GM18870 (cell line): Measurements from ENCODE around the gene TRERF1.
A peak's percentile ranks its signal among the peaks of the same experiment; 100 is the strongest.

Source experiments
- ATAC-seq: cut with Tn5 transposase; IDR thresholded peaks from one replicate; pipeline ENCODE4 v1.9.1; 2021; ENCODE audit warnings: moderate library complexity; ENCODE audit not compliant: unreplicated experiment

The TRERF1 gene

GRCh38 chr6:42279144-42279781 lies 172.5 kb downstream of the TRERF1 start:
- ATAC-seq, result no peak

GRCh38 chr6:42278131-42278853 lies 173.4 kb downstream of the TRERF1 start:
- ATAC-seq, result no peak

GRCh38 chr6:42276034-42276890 lies 175.5 kb downstream of the TRERF1 start:
- ATAC-seq, result no peak

DNA sequence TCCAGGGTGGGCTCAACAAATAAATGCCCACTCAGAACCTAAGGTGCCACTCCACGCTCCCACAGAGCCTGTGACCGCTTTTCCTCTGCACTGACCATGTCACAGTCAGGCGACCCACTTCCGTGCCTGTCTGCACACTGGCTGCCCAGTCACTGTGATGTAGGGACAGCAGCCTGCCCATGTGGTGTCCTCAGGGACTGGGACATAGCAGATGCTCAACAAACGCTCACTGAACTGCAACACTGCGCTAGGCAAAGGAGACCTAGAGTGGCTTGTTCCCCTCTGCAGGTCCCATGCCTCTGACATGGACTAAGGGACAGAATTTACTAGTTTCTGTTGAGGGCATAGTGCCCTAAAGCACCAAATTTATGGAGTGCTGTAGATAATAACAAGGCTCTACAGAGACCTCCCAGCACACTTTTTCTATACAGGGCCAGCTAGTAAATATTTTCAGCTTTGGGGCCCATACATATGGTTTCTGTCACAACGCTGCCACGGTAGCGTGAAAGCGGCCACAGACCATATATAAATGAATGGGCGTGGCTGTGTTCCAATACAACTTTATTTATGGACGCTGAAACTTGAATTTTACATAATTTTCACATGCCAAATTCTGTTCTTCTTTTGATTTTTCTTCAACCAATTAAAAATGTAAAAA lies 176.2 kb downstream of the TRERF1 start:
- no peak for ATAC-seq

DNA sequence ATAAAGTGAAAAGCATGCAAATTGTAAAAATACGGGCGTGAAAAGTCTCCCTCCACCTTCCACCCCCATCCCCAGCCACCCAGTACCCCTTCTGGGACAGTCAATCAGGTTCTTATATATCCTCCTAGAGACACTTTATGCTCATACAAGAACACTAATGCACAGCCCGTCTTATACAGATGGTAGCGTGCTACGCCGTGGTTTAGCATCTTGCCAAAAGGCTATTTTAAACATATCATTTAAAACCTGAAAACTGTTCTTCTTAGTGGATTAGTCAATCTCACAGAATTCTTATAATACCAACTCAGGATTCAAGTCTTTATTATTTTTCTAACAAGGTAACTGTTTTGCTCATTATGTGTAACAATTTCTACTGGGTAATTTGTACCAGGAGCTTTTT lies 176.8 kb downstream of the TRERF1 start:
- ATAC-seq, result no peak

DNA sequence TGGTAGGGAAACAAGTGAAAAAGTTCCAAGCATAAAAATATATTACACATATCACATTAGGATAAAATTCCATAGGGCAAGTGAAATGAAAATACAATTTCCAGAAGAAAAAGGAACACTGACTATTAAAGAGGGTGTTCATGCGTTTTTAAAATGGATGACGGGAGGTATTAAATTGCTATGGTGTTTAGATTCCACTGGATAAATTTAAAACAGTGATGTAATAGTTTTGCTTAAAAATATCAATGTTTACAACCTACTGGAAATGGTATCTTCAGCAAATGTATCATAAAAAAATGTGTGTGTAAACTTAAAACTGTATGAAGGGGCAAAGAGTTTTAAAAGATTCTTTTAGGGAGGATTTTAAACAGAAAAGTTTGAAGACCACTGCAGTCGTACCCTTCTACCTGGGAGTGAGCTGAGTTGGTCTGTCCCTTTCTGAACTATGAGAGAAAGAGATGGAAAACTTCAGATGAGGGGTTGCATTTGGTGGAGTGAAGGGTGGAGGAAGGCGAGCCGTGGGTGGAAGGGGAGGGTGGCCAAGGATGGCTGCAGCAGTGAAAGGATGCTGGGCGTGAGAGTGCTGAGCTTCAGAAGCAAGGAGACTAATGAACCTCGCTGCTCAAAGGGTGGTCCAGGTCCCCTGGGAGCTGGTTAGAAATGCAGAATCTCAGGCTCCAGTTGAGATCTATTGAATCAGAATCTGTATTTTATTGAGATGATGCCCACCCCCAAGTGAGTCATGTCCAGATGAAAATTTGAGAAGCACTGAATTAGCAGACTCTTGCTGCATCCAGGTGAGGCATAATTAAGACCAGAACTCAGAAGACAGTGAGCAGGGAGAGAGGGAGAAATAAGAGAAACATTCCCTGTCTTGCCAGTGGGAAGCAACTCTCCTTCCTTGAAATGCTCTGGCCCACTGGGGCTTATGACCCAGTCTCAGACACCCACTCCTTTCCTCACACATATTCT lies 179.6 kb downstream of the TRERF1 start:
- ATAC-seq, result no peak

- ATAC-seq, result no peak
Measured at GRCh38 chr6:42269974-42270510, 181.7 kb downstream of the TRERF1 start.

DNA sequence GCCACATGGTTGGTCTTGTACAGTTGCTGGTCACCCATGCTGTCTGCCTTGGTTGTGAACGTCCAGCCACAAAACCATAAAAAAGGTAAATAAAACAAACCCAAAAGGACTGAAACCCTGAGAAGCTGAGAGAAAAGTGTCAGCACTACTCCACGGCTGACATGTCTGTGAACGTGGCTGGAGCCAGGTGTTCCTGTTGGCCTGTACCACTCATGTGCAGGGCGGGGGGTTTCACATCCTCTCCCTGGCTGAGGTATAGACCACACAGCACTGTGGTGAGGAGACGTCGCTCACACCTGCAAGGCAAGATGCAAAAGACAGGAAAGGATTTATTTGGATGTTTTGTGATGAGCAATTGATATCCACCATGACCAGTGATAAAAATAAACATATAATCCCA lies 182.2 kb downstream of the TRERF1 start:
- peak; percentile 67 for ATAC-seq

- ATAC-seq, result no peak
Measured at GRCh38 chr6:42268835-42269204, 182.9 kb downstream of the TRERF1 start.

GRCh38 chr6:42268016-42268834 lies 183.5 kb downstream of the TRERF1 start:
- ATAC-seq, result no peak

DNA sequence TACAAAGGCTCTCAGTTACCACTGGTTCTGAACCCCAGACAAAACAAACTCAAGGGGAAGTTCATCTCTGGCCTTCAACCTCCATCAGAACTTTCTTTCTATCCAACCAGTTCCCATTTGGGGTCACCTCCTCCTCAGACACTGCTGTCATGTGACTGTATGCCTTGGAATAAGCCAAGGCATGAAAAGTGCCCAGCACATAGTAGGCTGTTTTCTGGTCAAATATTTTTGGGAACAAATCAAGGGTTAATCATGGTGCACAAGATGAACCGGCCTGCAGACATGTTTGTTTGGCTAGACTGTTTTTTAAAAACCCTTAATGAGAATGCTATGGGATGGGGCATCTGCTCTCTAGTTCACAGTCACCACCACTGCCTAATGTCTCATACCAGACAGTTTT lies 185.2 kb downstream of the TRERF1 start:
- no peak for ATAC-seq

DNA sequence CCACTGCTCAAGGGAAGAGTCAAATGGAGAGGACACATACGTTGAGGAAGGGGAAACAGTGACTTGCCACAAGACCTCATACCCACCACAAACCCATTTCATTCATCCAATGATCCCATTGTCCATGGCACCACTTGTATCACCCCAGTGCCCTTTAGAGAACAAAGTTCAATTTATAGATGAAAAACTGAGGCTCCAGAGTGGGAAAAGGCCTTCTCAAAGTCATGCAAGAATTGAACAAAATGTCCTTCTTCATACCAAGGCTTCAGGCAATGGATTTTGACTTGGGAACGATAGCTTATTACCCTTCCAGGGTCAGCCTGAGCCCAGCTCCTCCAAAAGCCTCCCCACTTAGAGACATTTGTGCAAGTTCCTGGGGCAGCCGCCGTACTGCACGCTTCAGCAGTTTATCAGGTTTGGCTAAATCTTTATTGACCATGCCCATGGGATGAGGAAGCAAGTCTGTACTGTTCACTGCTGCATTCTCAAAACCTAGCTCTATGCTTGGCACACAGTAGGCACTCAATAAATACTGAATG lies 186.8 kb downstream of the TRERF1 start:
- ATAC-seq, result no peak

DNA sequence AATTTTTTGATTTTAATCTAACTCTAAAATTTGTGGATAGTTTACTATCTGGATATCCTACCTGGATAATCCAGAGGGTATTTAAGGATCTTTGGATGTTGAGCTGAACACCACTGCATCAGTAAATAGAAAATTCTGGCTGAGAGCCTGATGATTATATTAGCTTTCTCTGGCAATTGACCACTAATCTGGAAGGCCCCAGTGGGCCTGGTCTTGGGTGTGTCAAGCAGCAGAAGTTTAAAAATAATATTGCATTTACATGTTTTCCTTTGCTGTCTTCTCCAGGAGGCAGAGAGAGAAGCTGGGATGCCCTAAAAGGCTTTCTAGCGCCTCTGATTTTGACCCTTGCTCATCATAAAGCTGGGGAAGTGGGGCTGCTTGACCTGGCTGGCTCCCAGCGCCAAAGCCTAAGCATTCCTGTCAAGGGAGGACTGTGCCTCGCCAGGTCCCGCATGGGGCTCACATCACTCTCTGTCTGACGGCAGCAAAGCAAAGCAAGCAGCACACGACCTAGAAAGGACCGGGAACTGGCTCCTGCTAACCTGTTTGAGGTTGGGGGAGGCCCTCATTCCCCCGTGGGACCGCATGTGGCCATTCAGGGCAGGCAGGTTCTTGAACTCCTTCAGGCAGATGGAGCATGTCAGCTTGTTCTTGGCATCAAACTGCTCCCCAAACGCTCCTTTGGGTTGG lies 187.4 kb downstream of the TRERF1 start:
- no peak for ATAC-seq

- no peak for ATAC-seq
Measured at GRCh38 chr6:42263165-42263728, 188.5 kb downstream of the TRERF1 start.

GRCh38 chr6:42260972-42261371 lies 190.8 kb downstream of the TRERF1 start:
- no peak for ATAC-seq

GRCh38 chr6:42260396-42260888 lies 191.3 kb downstream of the TRERF1 start:
- no peak for ATAC-seq

DNA sequence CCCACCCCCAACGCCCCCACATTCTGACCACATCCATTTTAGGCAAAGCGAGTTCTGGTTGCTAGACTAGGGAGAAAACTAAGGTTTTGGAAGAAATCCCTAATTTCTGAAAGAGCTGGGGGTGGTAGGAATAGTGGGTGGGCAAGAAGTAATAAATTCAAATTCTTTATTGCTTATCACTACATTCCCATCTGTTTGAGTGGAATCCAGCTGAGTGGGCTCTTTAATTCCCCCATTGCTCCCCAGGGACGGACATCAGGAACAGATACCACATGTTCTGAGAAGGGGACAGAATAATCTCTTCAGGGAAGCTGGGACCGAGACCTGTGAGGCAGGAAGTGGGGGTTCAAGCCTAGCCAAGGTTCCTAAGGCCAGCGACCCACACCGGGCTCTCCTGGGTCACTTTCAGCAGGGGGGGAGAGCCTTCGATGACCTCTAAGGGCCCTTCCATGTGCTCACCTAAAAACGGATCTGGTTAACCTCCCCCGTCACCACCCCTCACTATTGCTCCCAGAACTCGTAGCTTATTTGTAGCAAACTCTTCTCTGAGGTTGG lies 191.8 kb downstream of the TRERF1 start:
- no peak for ATAC-seq
